SK-N-DZ (cell line): ENCODE data around the gene CHRNA4.

Experiments used
- DNase-seq: peaks from one replicate; pipeline ENCODE4 v3.0.0-alpha.2; 2015; ENCODE audit warnings: low spot score

The CHRNA4 gene

DNA sequence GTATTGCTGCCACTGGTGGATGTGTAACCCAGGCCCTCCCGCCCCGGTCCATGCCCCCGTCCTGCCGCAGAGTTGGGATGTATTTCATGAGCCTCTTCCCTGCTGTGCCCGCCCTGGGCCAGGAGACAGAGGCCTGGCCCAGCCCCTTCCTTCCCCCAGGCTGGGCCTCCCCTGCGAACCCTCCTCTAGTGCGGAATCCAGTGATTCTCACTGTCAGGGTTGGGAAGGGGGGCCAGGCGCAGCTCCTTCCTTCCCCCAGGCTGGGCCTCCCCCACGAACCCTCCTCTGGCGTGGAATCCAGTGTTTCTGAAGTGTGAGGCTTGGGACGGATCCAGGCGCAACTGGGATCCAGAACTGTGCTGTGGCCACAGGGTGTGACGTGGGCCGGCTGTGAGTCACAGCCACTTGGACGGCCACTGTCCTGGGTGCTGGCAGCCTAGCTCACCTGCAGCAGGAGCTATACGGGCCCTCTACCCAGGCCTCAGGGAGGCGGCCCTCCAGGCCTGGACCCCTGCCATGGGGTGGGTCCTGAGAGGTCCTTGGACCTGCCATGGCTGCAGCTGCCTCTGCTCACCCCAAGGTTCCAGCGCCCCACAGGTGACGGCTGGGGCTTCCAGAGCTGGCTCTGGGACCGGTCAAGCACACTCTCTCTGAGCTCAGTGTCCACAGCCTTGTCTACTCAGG lies 39.9 kb downstream of the CHRNA4 start:
- DNase-seq: no peak

DNA sequence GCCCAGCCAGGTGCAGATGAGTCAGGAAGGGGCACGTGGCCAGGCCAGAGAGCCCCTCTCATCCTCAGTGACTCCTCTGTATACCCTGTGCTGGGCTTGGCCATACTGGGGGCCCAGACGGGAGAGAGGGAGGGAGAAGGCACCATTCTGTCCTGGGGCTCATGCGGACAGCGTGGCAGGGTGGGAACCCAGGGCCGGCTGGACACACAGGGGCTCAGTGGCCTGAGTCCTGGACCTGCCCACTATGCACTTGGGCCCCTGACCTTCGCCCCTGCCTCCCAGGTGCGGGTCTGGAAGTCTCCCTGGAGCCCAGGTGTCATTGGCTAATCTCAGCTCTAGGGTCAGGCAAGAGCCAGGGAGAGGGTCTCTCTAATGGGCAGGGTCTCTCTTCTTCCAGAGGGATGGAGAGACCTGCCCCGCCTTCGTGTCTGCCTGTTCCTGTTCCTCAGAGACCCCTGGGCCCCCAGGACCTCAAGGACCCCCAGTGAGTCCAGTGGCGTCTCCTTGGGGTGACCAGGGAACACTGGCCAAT lies 40.5 kb downstream of the CHRNA4 start:
- no peak for DNase-seq

DNA sequence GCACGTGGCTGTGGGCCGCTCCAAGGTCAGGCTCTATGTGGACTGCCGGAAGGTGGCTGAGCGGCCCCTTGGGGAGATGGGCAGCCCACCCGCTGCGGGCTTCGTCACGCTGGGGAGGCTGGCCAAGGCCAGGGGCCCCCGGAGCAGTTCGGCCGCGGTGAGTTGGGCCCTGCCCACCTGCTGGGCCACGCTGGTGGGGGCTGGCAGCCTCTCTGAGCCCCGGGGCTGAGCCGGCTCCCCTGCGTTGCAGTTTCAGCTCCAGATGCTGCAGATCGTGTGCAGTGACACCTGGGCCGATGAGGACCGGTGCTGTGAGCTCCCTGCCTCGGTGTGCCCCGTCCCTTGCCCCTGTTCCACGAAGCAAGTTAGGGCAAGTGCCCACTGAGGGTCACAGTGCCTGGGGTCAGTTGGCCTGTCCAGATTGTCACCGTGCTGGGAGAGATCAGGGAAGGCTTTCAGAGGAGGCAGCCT lies 41.1 kb downstream of the CHRNA4 start:
- no peak for DNase-seq

DNA sequence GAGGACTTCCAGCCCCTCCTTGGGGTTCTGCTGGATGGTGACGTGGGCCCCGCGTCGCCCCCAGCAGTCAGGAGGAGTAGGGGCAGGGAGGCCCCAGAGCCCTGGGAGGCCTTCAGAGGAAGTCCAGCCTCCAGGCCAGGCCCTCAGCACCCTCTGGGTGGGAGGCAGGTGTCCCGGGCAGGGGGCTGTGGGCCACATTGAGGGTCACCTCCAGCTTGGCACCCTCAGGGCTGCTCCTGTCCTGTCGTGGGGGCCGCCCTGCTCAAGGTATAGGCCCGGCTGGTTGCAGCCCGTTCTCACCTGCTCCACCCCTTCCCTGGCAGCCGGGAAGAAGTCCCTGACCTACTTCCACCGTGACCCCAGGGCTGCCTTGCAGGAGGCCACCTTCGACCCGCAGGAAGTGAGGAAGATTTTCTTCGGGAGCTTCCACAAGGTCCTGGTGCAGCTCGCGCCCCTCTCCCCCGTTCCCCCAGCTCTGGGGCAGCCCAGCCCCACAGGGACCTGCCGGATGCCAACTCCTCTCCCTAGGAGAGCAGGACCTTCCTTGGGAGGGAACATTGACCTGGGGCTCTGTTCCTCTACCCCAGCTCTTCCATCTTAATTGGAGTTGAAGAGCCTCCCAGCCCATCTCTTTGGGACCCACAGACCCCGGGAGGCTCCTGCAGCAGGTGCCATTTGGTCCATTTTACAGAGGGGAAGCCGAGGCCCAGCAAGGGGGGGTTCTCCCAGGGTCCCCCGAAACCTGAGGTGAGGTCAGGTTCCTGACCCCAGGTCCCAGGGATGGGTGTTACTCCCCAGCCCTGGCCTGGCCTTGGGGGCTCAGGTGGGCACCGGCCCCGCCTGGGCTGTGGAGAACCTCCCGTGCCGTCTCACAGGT lies 41.7 kb downstream of the CHRNA4 start:
- no peak for DNase-seq

DNA sequence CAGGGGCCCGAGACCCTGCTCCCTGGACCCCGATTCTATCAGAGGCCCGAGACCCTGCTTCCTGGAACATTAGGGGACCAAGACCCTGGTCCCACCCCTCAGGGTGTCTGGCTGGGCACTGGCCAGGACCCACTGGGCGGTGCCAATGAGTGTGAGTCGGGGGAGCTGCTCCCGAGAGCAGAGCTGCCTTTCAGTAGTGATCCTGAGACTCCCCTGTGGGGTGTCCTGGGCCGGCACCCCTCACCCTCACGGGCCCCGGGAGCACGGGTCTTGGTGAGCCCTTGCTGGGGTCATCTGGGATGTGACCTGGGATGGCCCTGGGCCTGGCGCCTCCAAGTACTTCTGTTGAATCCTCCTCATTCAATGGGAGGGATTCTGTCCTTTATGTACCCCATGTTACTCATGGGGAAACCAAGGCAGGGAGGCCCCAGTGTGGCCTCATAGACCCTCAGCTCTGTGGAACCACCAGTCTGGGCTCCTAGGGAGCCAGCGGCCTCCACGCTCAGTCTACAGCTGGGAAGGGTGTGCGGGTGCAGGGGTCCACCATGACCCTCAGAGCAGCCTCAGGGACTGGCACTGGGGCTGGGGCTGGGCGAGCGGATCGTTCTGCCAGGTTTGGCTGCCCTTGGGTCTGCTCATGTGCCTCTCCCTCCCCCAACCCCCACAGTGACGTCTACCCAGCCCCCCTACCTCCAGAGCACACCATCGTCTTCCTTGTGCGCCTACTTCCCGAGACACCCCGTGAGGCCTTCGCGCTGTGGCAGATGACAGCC lies 42.6 kb downstream of the CHRNA4 start:
- no peak for DNase-seq

DNA sequence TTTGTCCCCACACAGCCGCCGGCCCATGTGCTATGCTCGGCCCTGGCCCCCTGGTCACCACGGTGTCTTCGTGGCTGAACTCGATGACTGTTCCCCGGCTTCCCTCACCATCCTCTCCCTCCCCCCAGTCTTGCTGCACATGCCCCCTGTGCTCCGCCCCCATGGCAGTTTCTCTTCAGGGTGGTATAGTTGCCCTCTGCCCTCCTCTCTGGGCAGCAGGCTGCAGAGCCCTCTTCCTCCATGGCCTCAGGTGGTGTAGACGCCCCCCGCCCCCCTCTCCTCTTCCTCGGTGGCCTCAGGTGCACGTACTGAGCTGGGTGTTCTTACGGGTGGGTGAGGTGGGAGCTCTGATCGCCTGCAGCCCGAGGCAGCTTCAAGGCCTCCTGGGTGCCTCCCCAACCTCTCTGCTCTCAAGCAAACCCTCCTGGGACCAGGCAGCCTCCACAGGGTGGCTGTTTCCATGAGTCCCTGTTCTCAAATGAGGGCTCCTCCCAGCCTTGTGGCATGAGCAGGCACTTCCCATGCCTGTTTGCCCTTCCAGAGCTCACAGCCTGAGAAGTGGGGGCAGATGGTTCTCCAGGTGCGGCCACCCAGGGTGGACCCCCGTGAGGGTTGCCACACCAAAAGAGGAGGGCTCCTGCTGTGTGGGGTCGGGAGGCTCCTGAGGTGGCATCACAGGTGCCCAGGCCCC lies 43.4 kb downstream of the CHRNA4 start:
- DNase-seq: no peak

DNA sequence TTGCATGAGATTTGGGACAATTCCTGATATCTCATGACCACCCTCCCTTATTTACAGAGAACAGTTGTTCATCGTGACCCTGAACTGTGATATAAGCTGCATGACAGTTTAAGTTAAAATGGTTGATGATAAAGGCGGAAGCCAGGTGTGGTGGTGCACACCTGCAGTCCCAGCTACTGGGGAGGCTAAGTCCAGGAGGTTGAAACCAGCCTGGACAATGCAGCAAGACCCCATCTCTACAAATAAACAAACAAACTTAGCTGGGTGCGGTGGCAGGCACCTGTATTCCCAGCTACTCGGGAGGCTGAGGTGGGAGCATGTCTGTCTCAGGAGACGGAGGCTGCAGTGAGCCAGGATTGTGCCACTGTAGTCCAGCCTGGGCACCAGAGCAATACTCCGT lies 44.1 kb downstream of the CHRNA4 start:
- DNase-seq: no peak

DNA sequence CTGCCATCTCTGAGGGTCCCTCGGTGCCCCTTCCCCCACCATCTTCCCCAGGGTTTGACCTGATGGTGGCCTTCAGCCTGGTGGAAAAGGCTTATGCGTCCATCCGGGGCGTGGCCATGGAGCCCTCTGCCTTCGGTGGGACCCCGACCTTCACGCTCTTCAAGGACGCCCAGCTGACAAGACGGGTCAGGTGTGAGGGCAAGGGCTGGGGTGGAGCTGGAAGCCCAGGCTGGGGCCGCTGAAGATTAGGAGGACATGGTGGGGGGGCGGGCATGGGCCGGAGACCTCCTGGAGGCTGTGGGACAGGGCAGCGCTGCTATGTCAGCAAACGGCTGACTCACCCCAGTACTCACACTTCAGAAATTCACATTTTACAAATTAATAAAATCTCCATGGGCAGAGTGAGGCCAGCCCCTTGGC lies 44.6 kb downstream of the CHRNA4 start:
- DNase-seq: no peak

DNA sequence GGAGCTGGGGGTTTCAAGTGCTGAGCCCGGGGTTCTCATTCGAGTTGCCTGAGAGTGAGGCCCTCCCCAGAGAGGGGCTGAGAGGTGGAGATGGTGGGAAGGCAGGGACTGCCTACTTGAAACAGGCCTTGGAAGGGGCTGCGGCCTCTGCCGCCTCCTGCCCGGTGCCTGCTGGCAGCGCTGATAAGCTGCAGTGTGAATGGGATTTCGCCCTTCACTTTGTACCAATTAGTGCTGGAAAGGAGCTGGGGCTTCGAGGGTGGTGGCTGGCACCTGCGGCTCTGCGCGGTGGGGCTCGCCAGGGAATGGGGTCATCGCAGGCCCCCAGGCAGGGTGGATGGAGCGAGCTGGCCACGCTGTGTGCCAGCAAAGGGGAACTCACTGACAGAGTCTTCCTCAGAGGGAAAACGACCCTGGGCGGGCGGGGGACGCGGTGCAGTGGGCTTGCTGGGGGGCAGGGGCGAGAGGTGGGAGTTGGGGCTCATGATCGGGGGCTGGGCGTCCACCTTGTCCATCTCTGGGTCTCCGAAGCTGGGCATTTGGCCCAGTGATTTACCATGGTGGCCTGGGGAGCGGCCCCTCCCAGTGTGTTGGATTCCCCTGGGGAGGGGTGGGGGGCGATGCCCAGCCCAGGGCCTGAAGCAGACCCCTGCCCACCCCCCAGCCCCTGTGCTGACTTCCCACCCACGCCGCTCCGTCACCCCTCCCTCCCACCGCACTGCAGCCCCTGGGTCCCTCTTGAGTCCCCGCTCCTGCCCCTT lies 45.2 kb downstream of the CHRNA4 start:
- no peak for DNase-seq

DNA sequence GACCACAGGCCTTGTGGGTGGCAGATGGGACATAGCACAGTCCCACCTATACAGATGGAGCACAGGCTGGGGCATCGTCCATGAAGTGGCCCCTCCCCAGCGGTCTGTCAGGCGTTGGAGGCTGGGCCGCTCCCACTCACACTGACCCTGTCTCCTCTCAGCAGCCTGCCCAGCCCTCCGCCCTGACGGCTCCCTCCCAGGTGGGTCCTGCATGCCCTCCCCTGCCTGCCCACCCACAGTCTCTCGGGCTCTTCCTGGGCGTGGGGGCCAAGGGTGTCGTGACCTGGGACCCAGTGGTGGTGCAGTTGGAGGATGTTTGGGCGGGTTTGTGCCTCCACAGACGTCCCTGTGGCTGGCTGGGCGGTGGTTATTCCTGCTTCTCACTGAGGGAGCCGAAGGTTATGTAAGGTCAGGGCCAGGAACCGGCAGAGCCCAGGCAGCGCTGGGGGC lies 45.9 kb downstream of the CHRNA4 start:
- no peak for DNase-seq

DNA sequence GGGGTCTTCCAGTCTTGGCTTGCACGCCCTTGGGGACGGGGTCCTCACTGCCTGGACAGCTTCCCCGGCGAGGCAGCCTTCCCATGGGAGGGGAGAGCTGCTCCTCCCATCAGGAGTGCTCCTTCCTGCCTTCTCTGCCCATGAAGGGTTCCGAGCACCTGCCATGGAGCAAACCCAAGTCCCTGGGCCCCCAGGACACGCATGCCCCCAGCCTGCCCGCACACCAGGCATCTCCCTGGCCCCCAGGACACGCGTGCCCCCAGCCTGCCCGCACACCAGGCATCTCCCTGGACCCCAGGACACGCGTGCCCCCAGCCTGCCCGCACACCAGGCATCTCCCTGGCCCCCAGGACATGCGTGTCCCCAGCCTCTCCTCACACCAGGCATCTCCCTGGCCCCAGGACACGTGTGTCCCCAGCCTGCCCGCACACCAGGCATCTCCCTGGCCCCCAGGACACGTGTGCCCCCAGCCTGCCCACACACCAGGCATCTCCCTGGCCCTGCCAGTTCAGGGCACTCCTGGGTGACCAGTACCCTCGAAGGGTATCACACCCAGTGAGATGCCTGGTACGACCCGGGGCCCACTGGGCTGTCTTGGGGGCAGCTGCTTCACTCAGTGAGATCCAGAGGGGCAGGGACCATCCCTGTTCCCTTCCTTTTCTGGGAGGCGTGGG lies 46.4 kb downstream of the CHRNA4 start:
- no peak for DNase-seq

DNA sequence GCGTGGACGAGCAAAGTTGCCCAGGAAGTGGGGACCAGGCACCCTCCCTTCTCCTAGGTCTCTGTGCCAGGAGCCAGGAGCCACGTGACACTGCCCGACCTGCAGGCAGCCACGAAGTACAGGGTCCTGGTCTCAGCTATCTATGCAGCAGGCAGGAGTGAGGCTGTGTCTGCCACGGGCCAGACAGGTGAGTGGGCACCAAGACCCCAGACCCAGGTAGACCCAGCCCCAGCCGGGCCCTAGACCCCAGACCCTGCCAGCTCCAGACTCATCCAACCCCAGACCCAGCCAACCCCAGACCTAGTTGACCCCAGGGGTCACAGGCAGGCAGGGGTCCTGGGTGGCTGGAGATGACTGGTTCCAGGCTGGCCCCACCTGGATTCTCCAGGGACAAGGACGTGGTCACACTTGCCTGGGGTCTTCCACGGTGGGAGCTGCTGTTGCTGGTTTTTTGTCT lies 47.1 kb downstream of the CHRNA4 start:
- DNase-seq: no peak

DNA sequence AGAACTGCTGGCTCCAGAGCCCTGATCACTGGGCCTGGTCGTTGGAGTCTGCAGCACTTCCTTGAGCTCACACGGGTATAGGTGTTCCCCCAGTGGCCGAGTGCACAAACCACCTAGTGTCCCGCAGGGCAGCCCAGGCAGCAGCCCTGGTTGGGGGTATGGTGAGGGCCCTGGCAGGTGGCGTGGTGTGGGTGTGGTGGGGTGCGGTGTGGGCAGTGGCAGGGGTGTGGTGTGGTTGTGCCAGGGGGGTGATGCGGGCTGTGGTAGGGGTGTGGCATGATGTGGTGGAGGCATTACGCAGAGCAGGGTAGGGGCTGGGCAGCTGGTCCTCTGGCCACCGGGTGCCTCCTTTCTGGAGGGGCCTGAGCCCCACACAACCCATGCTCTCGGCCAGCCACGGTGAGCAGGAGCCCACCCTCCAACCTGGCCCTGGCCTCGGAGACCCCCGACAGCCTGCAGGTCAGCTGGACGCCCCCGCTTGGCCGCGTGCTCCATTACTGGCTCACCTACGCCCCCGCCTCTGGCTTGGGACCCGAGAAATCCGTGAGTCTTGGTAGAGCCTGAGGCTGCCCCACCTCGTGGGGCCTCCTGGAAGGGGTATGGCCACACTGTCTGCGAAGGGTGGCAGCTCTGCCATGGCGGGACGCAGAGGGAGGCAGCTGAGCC lies 47.7 kb downstream of the CHRNA4 start:
- no peak for DNase-seq

DNA sequence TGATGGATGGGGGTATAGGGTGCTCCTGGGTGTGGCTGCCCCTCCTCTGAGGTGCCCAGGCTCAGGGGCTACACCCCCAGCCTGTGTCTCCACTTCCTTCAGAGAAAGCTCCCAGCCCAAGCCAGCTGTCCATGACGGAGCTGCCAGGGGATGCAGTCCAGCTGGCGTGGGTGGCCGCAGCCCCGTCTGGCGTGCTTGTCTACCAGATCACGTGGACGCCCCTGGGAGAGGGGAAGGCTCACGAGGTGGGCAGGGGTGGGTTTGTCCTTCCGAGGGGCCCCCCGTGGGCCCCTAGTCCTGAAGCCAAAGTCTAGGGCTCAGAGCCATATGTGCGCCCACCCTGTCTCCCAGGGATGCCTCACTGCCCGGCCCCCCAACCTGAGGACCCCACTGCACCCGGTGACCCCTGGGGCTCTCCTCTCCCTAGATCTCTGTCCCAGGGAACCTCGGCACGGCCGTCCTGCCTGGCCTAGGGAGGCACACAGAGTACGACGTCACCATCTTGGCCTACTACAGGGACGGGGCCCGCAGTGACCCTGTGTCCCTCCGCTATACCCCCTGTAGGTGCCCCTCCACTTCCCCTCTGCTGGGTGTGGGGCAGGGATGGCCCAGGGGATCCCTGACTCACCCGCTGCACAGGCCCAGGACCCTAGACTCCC lies 48.3 kb downstream of the CHRNA4 start:
- no peak for DNase-seq

DNA sequence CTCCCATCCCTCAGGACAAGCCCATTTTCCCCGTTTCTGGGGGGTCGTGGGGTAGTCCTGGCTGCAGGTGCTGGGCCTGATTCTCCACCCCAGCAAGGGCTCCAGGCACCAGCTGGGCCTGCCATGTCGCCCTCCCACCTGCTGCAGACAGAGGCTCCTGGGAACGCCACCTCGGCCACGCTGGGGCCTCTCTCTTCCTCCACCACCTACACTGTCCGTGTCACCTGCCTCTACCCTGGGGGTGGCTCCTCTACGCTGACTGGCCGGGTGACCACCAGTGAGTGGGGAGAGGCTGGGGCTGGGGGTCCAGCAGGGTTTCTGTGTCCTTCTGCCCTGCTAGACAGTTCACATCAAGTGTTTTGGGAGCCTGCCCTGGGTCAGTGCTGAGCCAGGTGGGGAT lies 48.9 kb downstream of the CHRNA4 start:
- no peak for DNase-seq

DNA sequence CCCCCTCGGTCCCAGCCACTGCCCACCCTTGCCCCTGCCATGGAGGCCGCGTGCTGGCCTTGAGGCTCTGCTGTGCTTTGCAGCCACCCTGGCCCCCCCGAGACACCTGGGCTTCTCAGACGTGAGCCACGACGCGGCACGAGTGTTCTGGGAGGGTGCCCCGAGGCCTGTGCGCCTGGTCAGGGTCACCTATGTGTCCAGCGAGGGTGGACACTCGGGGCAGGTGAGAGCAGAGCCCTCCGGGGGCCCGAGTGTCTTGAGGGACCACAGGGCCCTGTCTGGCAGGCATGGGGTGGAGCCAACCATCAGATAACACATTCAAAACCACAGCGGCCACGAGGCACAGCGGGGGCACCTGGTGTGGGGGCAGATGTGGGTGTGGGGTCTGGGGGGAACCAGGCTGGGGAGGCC lies 49.3 kb downstream of the CHRNA4 start:
- no peak for DNase-seq

DNA sequence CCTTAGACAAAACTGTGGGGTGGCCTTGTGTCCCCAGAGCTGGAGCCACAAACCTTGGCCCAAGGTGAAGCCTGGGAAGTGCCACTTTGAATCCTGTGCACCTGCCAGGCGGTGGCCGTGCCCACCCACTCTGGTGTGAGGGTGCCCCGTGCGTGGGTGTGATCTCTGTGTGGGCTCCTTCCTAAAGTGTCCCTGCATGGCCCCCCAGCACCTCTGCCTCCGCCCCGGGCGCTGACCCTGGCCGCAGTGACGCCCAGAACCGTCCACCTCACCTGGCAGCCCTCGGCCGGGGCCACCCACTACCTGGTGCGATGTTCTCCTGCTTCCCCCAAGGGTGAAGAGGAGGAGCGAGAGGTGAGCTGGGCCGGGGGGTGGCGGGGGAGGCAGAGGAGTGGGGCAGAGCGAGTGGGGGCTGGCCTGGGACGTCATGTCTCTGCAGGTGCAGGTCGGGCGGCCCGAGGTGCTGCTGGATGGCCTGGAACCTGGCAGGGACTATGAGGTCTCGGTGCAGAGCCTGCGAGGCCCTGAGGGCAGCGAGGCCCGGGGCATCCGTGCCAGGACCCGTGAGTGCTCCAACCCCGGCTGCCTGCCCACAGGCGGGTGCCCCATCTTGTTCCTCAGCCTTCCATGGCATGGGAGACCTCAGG lies 49.8 kb downstream of the CHRNA4 start:
- DNase-seq: no peak
